Neuronal stem cell (in vitro differentiated cells): Measurements from ENCODE around the gene KDM5D. TPM values are rescaled to one million over a fixed set of nuclear protein-coding genes. Genes with fewer than 3 reads are reported as not detected.

ENCODE experiments used
- DNase-seq: peaks from one replicate; pipeline ENCODE4 v3.0.0-alpha.2; 2013; ENCODE audit warnings: low spot score
- H2AFZ ChIP-seq: one replicate; pipeline ENCODE4 v1.6.1; 2013; ENCODE audit warnings: mild to moderate bottlenecking, low read length, inconsistent platforms
- H2AK5ac ChIP-seq: 2 replicates; pipeline ENCODE4 v1.6.1; 2013; ENCODE audit warnings: low read depth, mild to moderate bottlenecking, inconsistent platforms, low read length, moderate library complexity, mixed read lengths
- H2BK120ac ChIP-seq: 2 replicates; pipeline ENCODE4 v1.6.1; 2013; ENCODE audit warnings: low read depth, mild to moderate bottlenecking, inconsistent platforms, low read length, moderate library complexity, mixed read lengths
- H2BK12ac ChIP-seq: one replicate; pipeline ENCODE4 v1.6.1; 2013; ENCODE audit warnings: low read length, inconsistent platforms
- H2BK15ac ChIP-seq: 2 replicates; pipeline ENCODE4 v1.6.1; 2013; ENCODE audit warnings: mild to moderate bottlenecking, low read length, inconsistent platforms, mixed read lengths
- H2BK5ac ChIP-seq: one replicate; pipeline ENCODE4 v1.6.1; 2013; ENCODE audit warnings: inconsistent platforms, mild to moderate bottlenecking, low read length, moderate library complexity
- H3K14ac ChIP-seq: one replicate; pipeline ENCODE4 v1.6.1; 2013; ENCODE audit warnings: low read length, inconsistent platforms
- H3K18ac ChIP-seq: 2 replicates; pipeline ENCODE4 v1.6.1; 2013; ENCODE audit warnings: low read length, inconsistent platforms
- H3K23ac ChIP-seq: 2 replicates; pipeline ENCODE4 v1.6.1; 2013; ENCODE audit warnings: low read depth, mild to moderate bottlenecking, mixed read lengths, low read length, inconsistent platforms; ENCODE audit not compliant: poor library complexity
- H3K27ac ChIP-seq: replicated peaks from 3 replicates; pipeline ENCODE4 v1.5.1; 2013; ENCODE audit warnings: low read length, inconsistent platforms
- H3K27me3 ChIP-seq, 3 experiments: 2 replicates each; pipeline ENCODE4 v1.6.1; 2013; ENCODE audit warnings: low read length in 3 of 3, mild to moderate bottlenecking in 2 of 3, inconsistent platforms in 1 of 3, low read depth in 1 of 3, mixed read lengths in 1 of 3, moderate library complexity in 1 of 3; ENCODE audit not compliant: control insufficient read depth in 3 of 3, insufficient read depth in 3 of 3
- H3K36me3 ChIP-seq, 2 donors: replicated peaks in 1 of 2; 2 replicates each; pipeline ENCODE4 v1.6.1; 2013; ENCODE audit warnings: low read length in 2 of 2; ENCODE audit not compliant: control insufficient read depth in 2 of 2, insufficient read depth in 2 of 2
- H3K4ac ChIP-seq: 2 replicates; pipeline ENCODE4 v1.6.1; 2013; ENCODE audit warnings: inconsistent platforms, mild to moderate bottlenecking, low read length, moderate library complexity
- H3K4me1 ChIP-seq, 2 donors: 1 replicate in 1 of 2; 2 replicates in 1 of 2; pipeline ENCODE4 v1.6.1; 2013; ENCODE audit warnings: low read length in 2 of 2, low read depth in 1 of 2; ENCODE audit not compliant: control insufficient read depth in 2 of 2, insufficient read depth in 1 of 2
- H3K4me2 ChIP-seq: one replicate; pipeline ENCODE4 v1.6.1; 2013; ENCODE audit warnings: mild to moderate bottlenecking, low read length, inconsistent platforms; ENCODE audit not compliant: insufficient read depth, poor library complexity, severe bottlenecking
- H3K4me3 ChIP-seq, 2 donors: 2 replicates each; pipeline ENCODE4 v1.5.1; 2013; ENCODE audit warnings: low read length in 2 of 2, mild to moderate bottlenecking in 2 of 2, inconsistent platforms in 1 of 2, moderate library complexity in 1 of 2
- H3K79me1 ChIP-seq: one replicate; pipeline ENCODE4 v1.6.1; 2013; ENCODE audit warnings: low read depth, mild to moderate bottlenecking, inconsistent platforms, low read length, moderate library complexity
- H3K9ac ChIP-seq: one replicate; pipeline ENCODE4 v1.6.1; 2013; ENCODE audit warnings: mild to moderate bottlenecking, low read depth, low read length, inconsistent platforms; ENCODE audit not compliant: poor library complexity
- H3K9me3 ChIP-seq, 2 donors: replicated peaks in 1 of 2; 2 replicates each; pipeline versions ENCODE3 to v1.6.1; 2013; ENCODE audit warnings: low read length in 2 of 2, mild to moderate bottlenecking in 2 of 2, inconsistent platforms in 1 of 2, low read depth in 1 of 2, mixed read lengths in 1 of 2, moderate library complexity in 1 of 2; ENCODE audit not compliant: control insufficient read depth in 2 of 2, insufficient read depth in 1 of 2
- H4K8ac ChIP-seq: one replicate; pipeline ENCODE4 v1.6.1; 2013; ENCODE audit warnings: low read depth, mild to moderate bottlenecking, inconsistent platforms, low read length, moderate library complexity
- H4K91ac ChIP-seq: one replicate; pipeline ENCODE4 v1.6.1; 2013; ENCODE audit warnings: low read length, low read depth, mild to moderate bottlenecking, inconsistent platforms; ENCODE audit not compliant: poor library complexity
- WGBS, 2 donors: extraction: QIAGEN DNeasy Blood & Tissue Kit; methylation state at CpG; one replicate each; pipeline ENCODE4 v1.1.7; 2013; ENCODE audit warnings: missing lambda C conversion rate in 2 of 2, mixed read lengths in 1 of 2; ENCODE audit not compliant: insufficient read length in 2 of 2, insufficient replicate concordance in 1 of 2; ENCODE audit errors: extremely low coverage in 2 of 2; 5-methylcytosine and 5-hydroxymethylcytosine counted together
- polyA plus RNA-seq, 2 experiments: library from polyadenylated mRNA; stranded (reverse); fragments of 200-250 nt; gene quantifications; one replicate each; pipeline ENCODE4 v1.2.3, GENCODE V29; 2013

Gene KDM5D
- polyA plus RNA-seq (2013, experiment 1 of 2): 14.1 TPM
- polyA plus RNA-seq (2013, experiment 2 of 2): 14.7 TPM

- Histone ChIP-seq H3K79me1 (no peaks in the 10 kb centered on the region), H2BK120ac (no peak within 1 kb of the TSS), H3K27me3 (no peaks in the 10 kb centered on the region), H3K36me3 (peaks cover 0 to 3% of the 10 kb centered on the region in 2 donors), H3K27ac (peak within 1 kb of the TSS; percentile 74), H3K4me1 (no peaks in the 10 kb centered on the region), H3K23ac (no peak within 1 kb of the TSS), H2BK12ac (no peak within 1 kb of the TSS), H4K8ac (no peak within 1 kb of the TSS), H3K9me3 (no peaks in the 10 kb centered on the region), H2AFZ (no peak within 1 kb of the TSS), H3K4ac (no peak within 1 kb of the TSS), H2BK5ac (no peak within 1 kb of the TSS), H2BK15ac (no peak within 1 kb of the TSS), H3K9ac (no peak within 1 kb of the TSS), H3K4me2 (peak within 1 kb of the TSS; percentile 25), H4K91ac (no peak within 1 kb of the TSS), H2AK5ac (no peak within 1 kb of the TSS), H3K4me3 (peak within 1 kb of the TSS in 1 of 2 donors; percentile 84), H3K14ac (no peak within 1 kb of the TSS), H3K18ac (no peak within 1 kb of the TSS)
- WGBS, 2 donors: no CpG with 5 or more reads among the region's 52 CpGs
- DNase-seq: peak; percentile 63
Measured at GRCh38 chrY:19744381-19745378, at the start of gene KDM5D. Gene KDM5D (minus strand): TSS chrY:19744726. CDS start chrY:19744534, 192 bp downstream.

GRCh38 chrY:19768375-19768774 is 23.8 kb upstream of the KDM5D start:
- Histone ChIP-seq H3K4ac (no peak overlapping the region), H2BK5ac (no peak overlapping the region), H2BK120ac (no peak overlapping the region), H3K27me3 (no peaks in the 10 kb centered on the region), H2BK15ac (no peak overlapping the region), H4K91ac (no peak overlapping the region), H3K14ac (no peak overlapping the region), H2AFZ (no peak overlapping the region), H3K23ac (no peak overlapping the region), H3K9me3 (no peaks in the 10 kb centered on the region), H2AK5ac (no peak overlapping the region), H2BK12ac (no peak overlapping the region), H3K4me2 (no peak overlapping the region), H3K36me3 (no peaks in the 10 kb centered on the region), H3K18ac (no peak overlapping the region), H3K4me3 (no peak overlapping the region), H3K4me1 (no peaks in the 10 kb centered on the region), H3K9ac (no peak overlapping the region), H3K79me1 (no peaks in the 10 kb centered on the region), H3K27ac (no peak overlapping the region), H4K8ac (no peak overlapping the region)
- DNase-seq: no peak
- WGBS, 2 donors: no CpG with 5 or more reads among the region's 3 CpGs

GRCh38 chrY:19743331-19743730 is 1.2 kb downstream of the KDM5D start:
- no peak overlapping the region for H3K27ac ChIP-seq
- H2BK15ac ChIP-seq: no peak overlapping the region
- no peaks in the 10 kb centered on the region for H3K4me1 ChIP-seq
- H3K23ac ChIP-seq: no peak overlapping the region
- no CpG with 5 or more reads among the region's 8 CpGs for WGBS, 2 donors
- H2BK12ac ChIP-seq: no peak overlapping the region
- H3K36me3 ChIP-seq: peaks cover 0 to 3% of the 10 kb centered on the region in 2 donors
- no peak overlapping the region for H3K14ac ChIP-seq
- DNase-seq: no peak
- H3K4ac ChIP-seq: no peak overlapping the region
- H4K8ac ChIP-seq: no peak overlapping the region
- H2AK5ac ChIP-seq: no peak overlapping the region
- H3K79me1 ChIP-seq: no peaks in the 10 kb centered on the region
- H3K9me3 ChIP-seq: no peaks in the 10 kb centered on the region
- H4K91ac ChIP-seq: no peak overlapping the region
- no peak overlapping the region for H2BK120ac ChIP-seq
- no peak overlapping the region for H2BK5ac ChIP-seq
- no peak overlapping the region for H3K18ac ChIP-seq
- no peak overlapping the region for H3K9ac ChIP-seq
- no peaks in the 10 kb centered on the region for H3K27me3 ChIP-seq
- H3K4me2 ChIP-seq: no peak overlapping the region
- no peak overlapping the region for H2AFZ ChIP-seq
- H3K4me3 ChIP-seq: no peak overlapping the region

- Histone ChIP-seq H4K91ac (no peak overlapping the region), H3K18ac (no peak overlapping the region), H2BK12ac (no peak overlapping the region), H3K14ac (no peak overlapping the region), H4K8ac (no peak overlapping the region), H3K36me3 (peaks cover 0 to 3% of the 10 kb centered on the region in 2 donors), H2BK15ac (no peak overlapping the region), H3K23ac (no peak overlapping the region), H3K9me3 (no peaks in the 10 kb centered on the region), H3K4me3 (no peak overlapping the region), H2BK5ac (no peak overlapping the region), H3K4ac (no peak overlapping the region), H3K27me3 (no peaks in the 10 kb centered on the region), H3K4me1 (no peaks in the 10 kb centered on the region), H3K79me1 (no peaks in the 10 kb centered on the region), H2AFZ (no peak overlapping the region), H2AK5ac (no peak overlapping the region), H3K4me2 (no peak overlapping the region), H3K27ac (no peak overlapping the region), H2BK120ac (no peak overlapping the region), H3K9ac (no peak overlapping the region)
- no peak for DNase-seq
Measured at GRCh38 chrY:19742153-19742552, 2.4 kb downstream of the KDM5D start.
